ENCODE results near the gene CD44.
A peak's percentile ranks its signal among the peaks of the same experiment; 100 is the strongest.
"Not testable (repeated sequence)": the region's sequence is repeated elsewhere in the genome, so short reads cannot be mapped to it uniquely, and the experiment has no call there.

CD44 gene

DNA sequence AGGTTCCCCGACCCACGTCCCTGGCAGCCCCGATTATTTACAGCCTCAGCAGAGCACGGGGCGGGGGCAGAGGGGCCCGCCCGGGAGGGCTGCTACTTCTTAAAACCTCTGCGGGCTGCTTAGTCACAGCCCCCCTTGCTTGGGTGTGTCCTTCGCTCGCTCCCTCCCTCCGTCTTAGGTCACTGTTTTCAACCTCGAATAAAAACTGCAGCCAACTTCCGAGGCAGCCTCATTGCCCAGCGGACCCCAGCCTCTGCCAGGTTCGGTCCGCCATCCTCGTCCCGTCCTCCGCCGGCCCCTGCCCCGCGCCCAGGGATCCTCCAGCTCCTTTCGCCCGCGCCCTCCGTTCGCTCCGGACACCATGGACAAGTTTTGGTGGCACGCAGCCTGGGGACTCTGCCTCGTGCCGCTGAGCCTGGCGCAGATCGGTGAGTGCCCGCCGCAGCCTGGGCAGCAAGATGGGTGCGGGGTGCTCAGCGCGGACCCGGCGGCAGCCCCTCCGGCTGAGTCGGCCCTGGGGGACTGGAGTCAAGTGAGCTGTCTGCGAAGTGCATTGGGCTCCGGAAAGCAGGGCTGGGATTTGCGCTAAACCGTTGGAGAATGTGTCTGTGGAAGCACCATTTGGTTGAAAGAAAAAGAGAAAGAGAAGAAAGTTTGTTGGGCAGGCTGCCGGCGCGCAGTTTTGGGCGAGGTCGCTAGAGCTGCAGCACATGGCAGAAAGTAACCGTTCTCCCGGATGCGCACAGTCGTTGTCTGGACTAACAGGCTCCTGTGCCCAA lies at the start of gene CD44:
CD44 (plus strand) TSS at position 229 of the 779 bp plus-strand sequence; CDS start at position 362, 133 bp downstream.
- DNase-seq: peak in 12 of 58 donors; percentile 4 to 64 (median 12)

GRCh38 chr11:35089666-35090065 lies 49.3 kb upstream of the CD44 start:
- no peak for DNase-seq

GRCh38 chr11:35090125-35090524 lies 48.8 kb upstream of the CD44 start:
- DNase-seq: no peak

DNA sequence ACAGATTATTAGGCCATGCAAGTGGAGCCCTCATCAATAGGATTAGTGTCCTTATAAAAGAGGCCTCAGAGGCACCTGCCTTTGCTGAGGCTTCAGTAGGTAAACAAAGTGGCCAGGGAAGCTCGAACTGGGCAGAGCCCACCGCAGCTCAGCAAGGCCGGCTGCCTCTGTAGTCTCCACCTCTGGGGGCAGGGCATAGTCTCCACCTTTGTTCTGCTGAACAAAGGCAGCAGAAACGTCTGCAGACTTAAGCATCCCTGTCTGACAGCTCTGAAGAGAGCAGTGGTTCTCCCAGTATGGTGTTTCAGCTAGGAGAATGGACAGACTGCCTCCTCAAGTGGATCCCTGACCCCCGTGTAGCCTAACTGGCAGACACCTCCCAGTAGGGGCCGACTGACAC lies 48.0 kb upstream of the CD44 start:
- not testable (repeated sequence) for DNase-seq

DNA sequence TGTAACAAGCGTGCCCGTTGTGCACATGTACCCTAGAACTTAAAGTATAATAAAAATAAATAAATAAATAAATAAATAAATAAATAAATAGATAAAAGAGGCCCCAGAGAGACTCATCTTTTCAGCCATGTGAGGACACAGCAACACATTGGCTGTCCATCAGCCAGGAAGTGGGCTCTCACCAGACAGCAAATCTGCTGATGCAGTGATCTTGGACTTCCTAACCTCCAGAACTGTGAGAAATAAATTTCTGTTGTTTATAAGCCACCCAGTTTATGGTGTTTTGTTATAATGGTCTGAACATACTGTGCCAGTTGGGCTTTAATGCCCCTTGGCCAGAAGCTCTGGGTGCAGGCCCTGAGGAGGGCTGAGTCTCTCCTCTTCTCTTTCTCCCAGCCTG lies 42.2 kb upstream of the CD44 start:
- DNase-seq: no peak

- no peak for DNase-seq
Observed at GRCh38 chr11:35097814-35098455, 41.0 kb upstream of the CD44 start.

DNA sequence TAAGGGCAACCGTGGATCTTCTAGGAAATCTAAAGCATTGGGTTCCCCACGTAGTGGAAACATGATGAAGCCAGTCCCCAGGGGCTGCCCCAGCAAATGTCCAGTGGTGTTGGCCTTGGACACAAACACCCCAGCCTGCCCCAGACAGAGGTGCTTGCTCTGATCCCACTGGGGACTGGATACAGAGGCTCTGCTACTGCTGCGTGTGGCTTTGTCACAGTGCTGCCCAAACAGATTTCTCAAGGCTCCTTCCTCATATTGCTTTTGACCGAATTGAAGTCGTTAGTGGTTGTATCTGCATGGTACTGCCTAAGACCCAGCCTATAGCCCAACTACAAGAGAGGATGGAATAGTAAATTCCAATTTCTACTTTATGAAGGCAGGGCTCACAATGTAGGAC lies 40.1 kb upstream of the CD44 start:
- DNase-seq: no peak

GRCh38 chr11:35099278-35100012 lies 39.5 kb upstream of the CD44 start:
- DNase-seq: no peak

DNA sequence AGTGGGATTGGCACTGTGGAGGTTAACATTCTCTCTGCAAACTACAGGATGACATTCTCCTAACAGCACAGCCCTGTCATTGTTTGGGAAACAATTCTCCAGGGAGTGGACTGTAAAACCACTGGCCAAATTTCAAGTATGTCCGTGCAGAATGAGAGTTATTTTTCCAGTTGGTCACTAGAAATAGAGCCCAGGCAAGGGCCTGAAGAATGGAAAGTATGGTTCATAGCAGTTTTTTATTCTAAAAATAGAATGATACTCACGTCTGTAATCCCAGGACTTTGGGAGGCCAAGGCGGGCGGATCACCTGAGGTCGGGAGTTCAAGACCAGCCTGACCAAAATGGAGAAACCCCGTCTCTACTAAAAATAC lies 39.0 kb upstream of the CD44 start:
- no peak for DNase-seq

- no peak for DNase-seq
Observed at GRCh38 chr11:35101223-35101622, 37.7 kb upstream of the CD44 start.

- no peak for DNase-seq
Observed at GRCh38 chr11:35102267-35102666, 36.7 kb upstream of the CD44 start.

- no peak for DNase-seq
Observed at GRCh38 chr11:35103366-35104208, 35.4 kb upstream of the CD44 start.

- DNase-seq: no peak
Observed at GRCh38 chr11:35104655-35105054, 34.3 kb upstream of the CD44 start.

DNA sequence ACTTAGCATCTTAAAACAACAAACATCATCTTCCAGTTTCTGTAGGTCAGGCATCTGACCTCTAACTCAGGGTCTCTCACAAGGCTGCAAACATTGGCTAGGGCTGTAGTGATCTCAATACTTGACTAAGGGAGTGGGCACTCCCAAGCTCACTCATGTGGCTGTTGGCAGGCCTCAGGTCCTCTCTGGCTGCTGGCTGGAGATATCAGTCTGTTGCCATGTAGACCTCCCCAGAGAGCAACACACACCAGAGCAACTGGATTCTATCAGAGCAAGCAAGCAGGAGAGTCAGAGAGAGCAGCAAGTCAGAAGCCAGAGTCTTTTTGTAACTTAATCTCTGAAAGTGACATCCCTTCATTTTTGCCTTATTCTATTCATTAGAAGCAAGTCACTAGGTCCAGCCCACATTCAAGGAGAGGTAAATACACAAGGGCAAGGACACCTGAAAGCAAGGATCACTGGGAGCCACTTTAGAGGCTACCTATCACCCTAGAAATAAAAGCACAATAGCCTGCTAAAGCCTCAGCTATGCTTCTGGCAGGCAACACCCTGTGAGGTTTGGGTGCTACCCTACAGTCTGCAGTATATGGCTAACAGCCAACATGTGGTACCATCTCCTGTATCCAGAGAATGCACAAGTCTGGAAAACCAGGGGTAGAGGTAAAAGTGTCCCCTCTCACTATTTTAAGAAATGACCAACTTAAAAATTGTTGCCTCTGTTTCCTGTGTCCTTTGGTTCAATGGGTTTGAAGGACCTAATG lies 33.5 kb upstream of the CD44 start:
- no peak for DNase-seq

DNA sequence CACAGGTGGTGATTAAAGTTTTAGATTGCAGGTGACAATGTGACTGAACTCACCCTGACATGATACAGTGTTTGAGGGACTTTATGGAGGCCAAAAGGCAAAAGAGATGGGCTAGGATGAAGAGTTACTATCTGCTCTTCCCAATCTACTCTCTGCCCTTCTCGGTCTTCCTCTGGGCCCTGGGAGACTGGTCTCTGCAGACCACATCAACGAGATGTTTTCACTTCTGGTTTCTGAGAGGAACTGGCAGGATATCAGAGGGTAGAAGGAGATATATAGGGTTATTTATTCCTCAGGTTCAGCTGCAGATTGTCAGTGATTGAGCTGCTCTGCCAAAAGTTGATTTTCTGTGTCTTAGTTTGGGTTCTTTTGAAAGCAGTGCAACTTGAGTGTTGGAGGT lies 32.4 kb upstream of the CD44 start:
- no peak for DNase-seq

- DNase-seq: no peak
Observed at GRCh38 chr11:35107861-35108260, 31.1 kb upstream of the CD44 start.

GRCh38 chr11:35108336-35108735 lies 30.6 kb upstream of the CD44 start:
- not testable (repeated sequence) for DNase-seq

- no peak for DNase-seq
Observed at GRCh38 chr11:35109041-35109440, 29.9 kb upstream of the CD44 start.

- DNase-seq: no peak
Observed at GRCh38 chr11:35109827-35110226, 29.1 kb upstream of the CD44 start.

Measured in anterior cingulate cortex (tissue), 58 donors.